ENCODE results near the gene ACOXL.

- TF ChIP-seq CTCF (IDR thresholded peaks at IDR 0.05) (no peak), POLR2A (IDR thresholded peaks at IDR 0.05) (no peak)
These were observed 18.6 kb upstream of the ACOXL start for GRCh38 chr2:110713513-110714362.

Data from right lobe of liver (tissue), 4 donors.